Measurements from ENCODE around the gene MSX2.

MSX2 gene

GRCh38 chr5:174693697-174694385 lies 30.5 kb upstream of the MSX2 start:
- H3K36me3 ChIP-seq: no peaks in the 10 kb centered on the region
- peaks cover 83% of the 10 kb centered on the region for H3K27me3 ChIP-seq
- H3K4me1 ChIP-seq (ENCODE audit: control insufficient read depth in 1 of 2, insufficient read depth in 1 of 2, low read depth in 1 of 2, low read length in 1 of 2): no peaks in the 10 kb centered on the region
- TF ChIP-seq, protein P1, sequence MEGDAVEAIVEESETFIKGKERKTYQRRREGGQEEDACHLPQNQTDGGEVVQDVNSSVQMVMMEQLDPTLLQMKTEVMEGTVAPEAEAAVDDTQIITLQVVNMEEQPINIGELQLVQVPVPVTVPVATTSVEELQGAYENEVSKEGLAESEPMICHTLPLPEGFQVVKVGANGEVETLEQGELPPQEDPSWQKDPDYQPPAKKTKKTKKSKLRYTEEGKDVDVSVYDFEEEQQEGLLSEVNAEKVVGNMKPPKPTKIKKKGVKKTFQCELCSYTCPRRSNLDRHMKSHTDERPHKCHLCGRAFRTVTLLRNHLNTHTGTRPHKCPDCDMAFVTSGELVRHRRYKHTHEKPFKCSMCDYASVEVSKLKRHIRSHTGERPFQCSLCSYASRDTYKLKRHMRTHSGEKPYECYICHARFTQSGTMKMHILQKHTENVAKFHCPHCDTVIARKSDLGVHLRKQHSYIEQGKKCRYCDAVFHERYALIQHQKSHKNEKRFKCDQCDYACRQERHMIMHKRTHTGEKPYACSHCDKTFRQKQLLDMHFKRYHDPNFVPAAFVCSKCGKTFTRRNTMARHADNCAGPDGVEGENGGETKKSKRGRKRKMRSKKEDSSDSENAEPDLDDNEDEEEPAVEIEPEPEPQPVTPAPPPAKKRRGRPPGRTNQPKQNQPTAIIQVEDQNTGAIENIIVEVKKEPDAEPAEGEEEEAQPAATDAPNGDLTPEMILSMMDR (IDR thresholded peaks at IDR 0.05): no peak
- no peak overlapping the region for H3K27ac ChIP-seq
- no peak overlapping the region for H3K4me3 ChIP-seq (ENCODE audit: low read depth in 1 of 2, low read length in 1 of 2)
- no peaks in the 10 kb centered on the region for H3K9me3 ChIP-seq

GRCh38 chr5:174694611-174695010 lies 29.8 kb upstream of the MSX2 start:
- H3K27ac ChIP-seq: no peak overlapping the region
- no peaks in the 10 kb centered on the region for H3K4me1 ChIP-seq (ENCODE audit: control insufficient read depth in 1 of 2, insufficient read depth in 1 of 2, low read depth in 1 of 2, low read length in 1 of 2)
- H3K36me3 ChIP-seq: no peaks in the 10 kb centered on the region
- no peaks in the 10 kb centered on the region for H3K9me3 ChIP-seq
- TF ChIP-seq, protein P1 (IDR thresholded peaks at IDR 0.05): no peak
- peaks cover 75% of the 10 kb centered on the region for H3K27me3 ChIP-seq
- H3K4me3 ChIP-seq (ENCODE audit: low read depth in 1 of 2, low read length in 1 of 2): no peak overlapping the region

GRCh38 chr5:174698156-174698555 lies 26.2 kb upstream of the MSX2 start:
- Histone ChIP-seq H3K27ac (no peak overlapping the region), H3K9me3 (no peaks in the 10 kb centered on the region), H3K4me3 (ENCODE audit: low read depth in 1 of 2, low read length in 1 of 2) (no peak overlapping the region), H3K27me3 (peaks cover 40% of the 10 kb centered on the region), H3K36me3 (no peaks in the 10 kb centered on the region), H3K4me1 (ENCODE audit: control insufficient read depth in 1 of 2, insufficient read depth in 1 of 2, low read depth in 1 of 2, low read length in 1 of 2) (no peaks in the 10 kb centered on the region)
- TF ChIP-seq, protein P1 (IDR thresholded peaks at IDR 0.05): no peak

GRCh38 chr5:174699131-174699530 lies 25.3 kb upstream of the MSX2 start:
- no peaks in the 10 kb centered on the region for H3K4me1 ChIP-seq (ENCODE audit: control insufficient read depth in 1 of 2, insufficient read depth in 1 of 2, low read depth in 1 of 2, low read length in 1 of 2)
- H3K36me3 ChIP-seq: no peaks in the 10 kb centered on the region
- H3K27me3 ChIP-seq: peaks cover 34% of the 10 kb centered on the region
- no peaks in the 10 kb centered on the region for H3K9me3 ChIP-seq
- no peak overlapping the region for H3K4me3 ChIP-seq (ENCODE audit: low read depth in 1 of 2, low read length in 1 of 2)
- H3K27ac ChIP-seq: no peak overlapping the region
- TF ChIP-seq, protein P1 (IDR thresholded peaks at IDR 0.05): no peak

GRCh38 chr5:174706997-174707572 lies 17.3 kb upstream of the MSX2 start:
- Histone ChIP-seq H3K4me3 (ENCODE audit: low read depth in 1 of 2, low read length in 1 of 2) (no peak overlapping the region), H3K27ac (no peak overlapping the region), H3K9me3 (no peaks in the 10 kb centered on the region), H3K27me3 (peaks cover 45% of the 10 kb centered on the region), H3K4me1 (ENCODE audit: control insufficient read depth in 1 of 2, insufficient read depth in 1 of 2, low read depth in 1 of 2, low read length in 1 of 2) (no peaks in the 10 kb centered on the region), H3K36me3 (no peaks in the 10 kb centered on the region)
- TF ChIP-seq, protein P1 (IDR thresholded peaks at IDR 0.05): no peak

Measured in neutrophil (primary cell).